HUES64 (cell line): Measurements from ENCODE around the gene UBR1.
"Not testable (repeated sequence)": the region's sequence is repeated elsewhere in the genome, so short reads cannot be mapped to it uniquely, and the experiment has no call there.

Experiments
- H3K27ac ChIP-seq: 2 replicates; pipeline ENCODE4 v1.7.0; 2013; ENCODE audit warnings: low read depth, low read length, inconsistent platforms
- H3K27me3 ChIP-seq: 2 replicates; pipeline ENCODE4 v1.6.1; 2013; ENCODE audit warnings: mild to moderate bottlenecking, low read length; ENCODE audit not compliant: insufficient read depth
- H3K36me3 ChIP-seq: 2 replicates; pipeline ENCODE4 v1.6.1; 2013; ENCODE audit warnings: mild to moderate bottlenecking, low read length; ENCODE audit not compliant: insufficient read depth
- H3K4me1 ChIP-seq: 2 replicates; pipeline ENCODE4 v1.6.1; 2013; ENCODE audit warnings: mild to moderate bottlenecking, low read length, moderate library complexity; ENCODE audit not compliant: insufficient read depth
- H3K4me3 ChIP-seq: 2 replicates; pipeline ENCODE4 v1.5.1; 2013; ENCODE audit warnings: mild to moderate bottlenecking, low read length, moderate library complexity
- H3K9ac ChIP-seq: 2 replicates; pipeline ENCODE4 v1.6.1; 2013; ENCODE audit warnings: mild to moderate bottlenecking, low read depth, low read length
- H3K9me3 ChIP-seq: 2 replicates; pipeline ENCODE4 v1.6.1; 2013; ENCODE audit warnings: low read depth, low read length; ENCODE audit not compliant: insufficient read depth
- WGBS: fragments of 150-250, 120-280 bp; methylation state at CpG from one replicate; pipeline ENCODE4 v1.1.7; 2013; ENCODE audit warnings: missing lambda C conversion rate; 5-methylcytosine and 5-hydroxymethylcytosine counted together

The UBR1 gene

GRCh38 chr15:43048935-43049334 lies 56.9 kb downstream of the UBR1 start:
- no peak overlapping the region for H3K27ac ChIP-seq
- H3K9me3 ChIP-seq: no peaks in the 10 kb centered on the region
- peaks cover 78% of the 10 kb centered on the region for H3K36me3 ChIP-seq
- H3K27me3 ChIP-seq: no peaks in the 10 kb centered on the region
- no peaks in the 10 kb centered on the region for H3K4me1 ChIP-seq
- H3K4me3 ChIP-seq: no peak overlapping the region
- no peak overlapping the region for H3K9ac ChIP-seq
- 100% methylated on average over 2 of the region's 2 CpGs for WGBS

GRCh38 chr15:43046484-43046883 lies 59.4 kb downstream of the UBR1 start:
- no peaks in the 10 kb centered on the region for H3K27me3 ChIP-seq
- no peak overlapping the region for H3K9ac ChIP-seq
- no peaks in the 10 kb centered on the region for H3K4me1 ChIP-seq
- no peaks in the 10 kb centered on the region for H3K9me3 ChIP-seq
- H3K4me3 ChIP-seq: no peak overlapping the region
- no peak overlapping the region for H3K27ac ChIP-seq
- peaks cover 81% of the 10 kb centered on the region for H3K36me3 ChIP-seq
- WGBS: 94% methylated on average over 1 of the region's 2 CpGs

- whole genome bisulfite sequencing: 100% methylated on average over 1 of the region's 1 CpG
- Histone ChIP-seq H3K4me1 (no peaks in the 10 kb centered on the region), H3K27ac (no peak overlapping the region), H3K36me3 (peaks cover 67% of the 10 kb centered on the region), H3K27me3 (no peaks in the 10 kb centered on the region), H3K9me3 (no peaks in the 10 kb centered on the region), H3K9ac (no peak overlapping the region), H3K4me3 (no peak overlapping the region)
Observed at GRCh38 chr15:43042885-43043284, 63.0 kb downstream of the UBR1 start.

- H3K4me3 ChIP-seq, H3K4me1 ChIP-seq, H3K27me3 ChIP-seq, H3K9ac ChIP-seq, H3K9me3 ChIP-seq, H3K27ac ChIP-seq: not testable (repeated sequence)
- 100% methylated on average over 2 of the region's 3 CpGs for WGBS
- H3K36me3 ChIP-seq: peaks cover 64% of the 10 kb centered on the region
Observed at GRCh38 chr15:43041085-43041484, 64.8 kb downstream of the UBR1 start.

GRCh38 chr15:43035240-43035639 lies 70.6 kb downstream of the UBR1 start:
- H3K9ac ChIP-seq, H3K27ac ChIP-seq, H3K4me3 ChIP-seq, H3K4me1 ChIP-seq, H3K27me3 ChIP-seq, H3K9me3 ChIP-seq: not testable (repeated sequence)
- peaks cover 56% of the 10 kb centered on the region for H3K36me3 ChIP-seq
- no CpG with 5 or more reads among the region's 1 CpG for WGBS

- no peaks in the 10 kb centered on the region for H3K4me1 ChIP-seq
- no peak overlapping the region for H3K27ac ChIP-seq
- no peak overlapping the region for H3K4me3 ChIP-seq
- H3K9ac ChIP-seq: no peak overlapping the region
- no peaks in the 10 kb centered on the region for H3K27me3 ChIP-seq
- no peaks in the 10 kb centered on the region for H3K9me3 ChIP-seq
- peaks cover 74% of the 10 kb centered on the region for H3K36me3 ChIP-seq
Observed at GRCh38 chr15:43029476-43029875, 76.4 kb downstream of the UBR1 start.

GRCh38 chr15:43025150-43025549 lies 80.7 kb downstream of the UBR1 start:
- Histone ChIP-seq H3K36me3 (peaks cover 87% of the 10 kb centered on the region), H3K9me3 (no peaks in the 10 kb centered on the region), H3K27ac (no peak overlapping the region), H3K4me3 (no peak overlapping the region), H3K4me1 (no peaks in the 10 kb centered on the region), H3K27me3 (no peaks in the 10 kb centered on the region), H3K9ac (no peak overlapping the region)

GRCh38 chr15:43014671-43015070 lies 91.2 kb downstream of the UBR1 start:
- H3K4me3 ChIP-seq, H3K27me3 ChIP-seq, H3K9ac ChIP-seq, H3K9me3 ChIP-seq, H3K4me1 ChIP-seq, H3K27ac ChIP-seq: not testable (repeated sequence)
- H3K36me3 ChIP-seq: peaks cover 54% of the 10 kb centered on the region
- WGBS: 98% methylated on average over 31 of the region's 31 CpGs

- Histone ChIP-seq H3K36me3 (peaks cover 69% of the 10 kb centered on the region), H3K4me1 (no peaks in the 10 kb centered on the region), H3K4me3 (no peak overlapping the region), H3K27me3 (no peaks in the 10 kb centered on the region), H3K9me3 (peaks cover 25% of the 10 kb centered on the region), H3K27ac (no peak overlapping the region), H3K9ac (no peak overlapping the region)
- whole genome bisulfite sequencing: 92% methylated on average over 3 of the region's 3 CpGs
Observed at GRCh38 chr15:43009206-43009605, 96.6 kb downstream of the UBR1 start.

GRCh38 chr15:43008150-43008549 lies 97.7 kb downstream of the UBR1 start:
- H3K4me1 ChIP-seq: no peaks in the 10 kb centered on the region
- no peak overlapping the region for H3K9ac ChIP-seq
- no peak overlapping the region for H3K4me3 ChIP-seq
- no peak overlapping the region for H3K27ac ChIP-seq
- H3K36me3 ChIP-seq: peaks cover 74% of the 10 kb centered on the region
- H3K9me3 ChIP-seq: peaks cover 25% of the 10 kb centered on the region
- H3K27me3 ChIP-seq: no peaks in the 10 kb centered on the region
- 96% methylated on average over 14 of the region's 14 CpGs for WGBS

GRCh38 chr15:43007551-43007950 lies 98.3 kb downstream of the UBR1 start:
- Histone ChIP-seq H3K9me3 (peaks cover 25% of the 10 kb centered on the region), H3K27ac (no peak overlapping the region), H3K4me3 (no peak overlapping the region), H3K9ac (no peak overlapping the region), H3K4me1 (no peaks in the 10 kb centered on the region), H3K27me3 (no peaks in the 10 kb centered on the region), H3K36me3 (peaks cover 76% of the 10 kb centered on the region)
- 100% methylated on average over 1 of the region's 1 CpG for WGBS

GRCh38 chr15:43006991-43007390 lies 98.8 kb downstream of the UBR1 start:
- H3K9me3 ChIP-seq: peaks cover 25% of the 10 kb centered on the region
- no peaks in the 10 kb centered on the region for H3K27me3 ChIP-seq
- H3K4me3 ChIP-seq: no peak overlapping the region
- no peak overlapping the region for H3K9ac ChIP-seq
- WGBS: 93% methylated on average over 3 of the region's 3 CpGs
- no peaks in the 10 kb centered on the region for H3K4me1 ChIP-seq
- H3K27ac ChIP-seq: no peak overlapping the region
- peaks cover 73% of the 10 kb centered on the region for H3K36me3 ChIP-seq
